CD4-positive, alpha-beta T cell treated with Interleukin-21 for 1 hour (primary cell): ENCODE data around the gene CASZ1.

Experiments used
- DNase-seq: peaks from one replicate; pipeline ENCODE4 v3.0.0-alpha.2; 2020

The CASZ1 gene

DNA sequence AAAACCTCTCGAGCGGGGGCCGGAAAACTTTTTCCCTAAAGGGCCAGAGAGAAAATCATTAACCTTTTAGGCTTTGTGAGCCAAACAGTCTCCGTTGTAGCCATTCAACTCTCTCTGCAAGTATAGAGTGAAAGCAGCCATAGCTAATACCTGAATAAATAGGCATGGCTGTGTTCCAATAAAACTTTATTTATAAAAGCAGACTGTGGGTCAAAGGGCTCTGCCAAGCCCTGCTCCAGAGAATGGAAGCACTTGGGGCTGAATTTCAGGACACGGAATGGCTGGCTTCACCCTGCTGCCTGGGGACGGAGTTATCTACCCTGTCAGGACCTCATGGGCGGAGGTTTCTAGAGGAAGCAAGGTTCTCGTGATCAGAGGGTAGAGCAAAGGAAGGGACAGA is 92.7 kb downstream of the CASZ1 start:
- DNase-seq: no peak

DNA sequence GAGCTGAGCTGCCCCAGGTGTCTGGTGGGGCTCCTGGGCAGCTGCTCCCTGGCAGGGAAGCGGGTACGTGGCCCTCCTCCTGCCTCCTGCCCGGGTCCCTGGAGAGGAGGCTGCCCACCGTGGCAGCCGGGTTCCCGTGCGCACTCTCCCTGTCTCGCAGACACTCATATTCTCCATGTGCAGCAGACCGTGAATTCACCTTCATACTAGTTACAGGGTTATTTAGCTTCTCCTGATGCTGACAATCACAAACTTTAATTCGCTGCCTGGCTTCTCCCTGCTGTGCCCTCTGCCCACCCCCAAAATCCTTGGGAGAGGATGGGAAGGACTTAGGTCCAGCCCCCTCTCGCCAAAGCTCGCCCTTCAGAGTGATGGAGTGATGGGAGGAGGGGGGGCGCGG is 95.3 kb downstream of the CASZ1 start:
- no peak for DNase-seq

- no peak for DNase-seq
Observed at GRCh38 chr1:10699470-10699835, 97.0 kb downstream of the CASZ1 start.

GRCh38 chr1:10698726-10699469 is 97.5 kb downstream of the CASZ1 start:
- no peak for DNase-seq

GRCh38 chr1:10697621-10698160 is 98.8 kb downstream of the CASZ1 start:
- no peak for DNase-seq

DNA sequence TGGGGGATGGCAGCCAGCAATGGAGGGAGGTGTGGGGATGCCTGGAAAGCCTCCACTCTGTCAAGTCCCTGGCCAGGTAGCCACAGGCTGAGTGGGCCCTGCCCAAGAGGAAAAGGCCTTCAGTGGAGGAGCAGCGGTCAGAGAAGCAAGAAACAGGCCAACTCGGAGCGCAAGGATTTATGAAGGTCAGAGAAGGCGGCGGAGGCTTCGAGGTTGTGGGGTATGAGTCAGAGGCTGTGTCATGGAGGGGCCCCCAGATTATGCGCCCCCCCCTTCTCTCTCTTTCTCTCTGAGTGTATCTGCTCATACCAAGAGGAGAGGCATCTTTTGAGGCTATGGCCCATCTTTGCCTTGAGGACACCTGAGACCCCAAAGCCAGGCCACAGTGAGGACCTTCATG is 99.5 kb downstream of the CASZ1 start:
- no peak for DNase-seq

GRCh38 chr1:10694633-10695627 is 101.5 kb downstream of the CASZ1 start:
- peak; percentile 89 for DNase-seq

DNA sequence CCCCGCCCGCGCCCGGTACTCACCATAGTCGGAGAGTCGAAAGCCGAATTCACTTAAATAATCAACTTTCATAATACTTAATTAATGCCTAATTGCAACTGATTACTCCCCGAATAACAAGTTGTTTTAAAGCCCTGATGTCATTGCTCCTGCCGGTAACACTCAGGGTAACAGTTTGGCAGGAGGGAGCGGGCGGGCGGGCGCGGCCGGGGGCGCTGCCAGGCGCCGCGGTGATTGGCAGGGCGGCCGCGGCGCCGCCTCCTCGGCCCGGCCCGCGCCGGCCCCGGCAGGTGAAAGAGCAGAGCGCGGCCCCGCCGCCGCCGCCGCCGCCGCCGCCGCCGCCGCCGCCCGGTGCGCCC is 102.2 kb downstream of the CASZ1 start:
- peak; percentile 79 for DNase-seq

DNA sequence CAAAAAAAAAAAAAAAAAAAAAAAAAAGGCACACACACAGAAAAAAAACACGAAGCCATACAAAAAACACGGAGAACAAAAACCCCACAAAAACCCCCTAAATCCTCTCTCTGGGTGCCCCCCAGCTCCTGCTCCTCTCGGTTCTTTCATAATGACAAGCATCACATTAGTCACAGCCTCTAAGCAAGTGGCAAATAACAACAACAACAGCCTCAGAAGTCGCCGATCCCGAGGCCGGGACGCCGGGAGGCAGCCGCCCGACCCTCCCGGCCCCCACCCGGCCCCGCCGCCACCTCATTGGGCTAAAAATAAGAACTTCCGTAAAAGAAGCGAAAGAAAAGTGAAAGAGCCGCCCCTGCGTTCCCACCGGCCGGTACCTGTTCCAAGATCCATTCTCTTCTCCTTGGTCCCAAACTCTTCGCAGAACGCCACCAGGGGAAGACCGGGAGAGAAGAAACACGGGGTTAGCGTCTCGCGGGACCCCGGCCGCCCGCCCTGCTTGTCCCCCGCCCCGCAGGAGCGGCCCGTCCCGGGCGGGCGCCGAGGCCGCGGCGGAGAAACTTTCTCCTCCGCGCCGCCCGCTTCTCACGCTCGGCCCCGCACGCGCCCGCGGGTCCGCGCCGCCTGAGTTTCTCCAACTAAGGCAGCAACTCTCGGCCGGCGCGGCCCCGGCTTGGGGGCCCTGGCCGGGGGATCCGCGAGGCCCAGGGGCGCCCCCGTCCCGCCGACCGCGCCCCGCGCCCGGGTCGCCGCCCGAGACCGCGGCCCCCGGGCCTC is 102.8 kb downstream of the CASZ1 start:
- peak; percentile 75 for DNase-seq

DNA sequence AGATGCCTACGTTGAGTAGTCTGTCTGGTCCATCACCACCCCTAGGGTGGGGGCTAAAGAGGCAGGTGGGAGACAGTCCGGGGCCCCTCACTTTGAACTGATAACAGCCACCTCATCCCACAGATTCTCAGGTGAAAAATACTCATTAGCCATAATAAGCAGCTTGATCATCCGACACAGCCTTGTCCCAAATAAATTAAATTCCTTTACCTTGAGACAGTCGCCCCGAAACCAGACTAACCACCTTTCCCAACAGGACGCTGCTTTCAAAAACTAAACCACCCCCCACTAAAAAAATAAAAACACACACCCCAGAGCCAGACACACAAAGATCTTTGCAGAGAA is 103.3 kb downstream of the CASZ1 start:
- no peak for DNase-seq

GRCh38 chr1:10692401-10693021 is 103.9 kb downstream of the CASZ1 start:
- DNase-seq: peak; percentile 80

DNA sequence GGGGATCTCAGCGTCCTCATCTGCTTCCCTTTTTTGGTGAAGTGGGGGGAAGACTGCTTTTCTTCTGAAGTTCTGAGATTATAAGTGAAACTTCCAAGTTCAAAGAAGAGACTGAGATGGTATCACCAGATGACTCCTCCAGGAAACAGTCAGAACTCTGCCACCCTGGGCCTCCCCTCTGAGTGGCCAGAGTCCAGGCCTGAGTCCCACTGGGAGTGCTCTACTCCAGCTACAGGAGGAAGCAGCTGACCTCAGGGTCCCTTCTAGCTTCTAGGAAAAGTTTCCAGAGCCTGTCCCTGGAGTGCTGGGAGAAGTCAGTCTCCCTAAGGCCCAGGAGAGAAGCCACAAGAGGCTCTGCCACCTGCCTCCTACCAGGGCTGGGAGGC is 104.7 kb downstream of the CASZ1 start:
- no peak for DNase-seq

GRCh38 chr1:10691075-10691739 is 105.2 kb downstream of the CASZ1 start:
- DNase-seq: no peak

DNA sequence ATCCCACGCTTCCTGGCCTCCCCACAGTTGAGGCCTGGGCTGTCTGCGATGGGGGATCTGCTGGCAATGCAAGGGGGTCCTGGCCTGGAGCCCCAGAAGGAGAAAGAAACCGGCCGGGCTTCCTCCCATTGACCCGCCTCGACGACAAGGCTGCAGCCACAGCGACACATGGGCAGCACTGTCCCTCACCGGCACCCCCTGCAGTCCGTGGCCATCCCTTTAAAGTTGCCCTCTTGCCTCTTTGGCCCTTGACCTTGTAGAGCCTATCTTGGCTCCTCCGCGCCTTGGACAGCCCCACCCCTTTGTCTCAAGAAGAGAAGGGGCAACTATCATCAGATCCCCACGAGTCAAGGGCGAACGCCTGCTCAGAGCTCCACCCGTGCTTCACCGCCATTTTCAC is 106.0 kb downstream of the CASZ1 start:
- DNase-seq: no peak

GRCh38 chr1:10688409-10688786 is 108.0 kb downstream of the CASZ1 start:
- no peak for DNase-seq

- DNase-seq: no peak
Observed at GRCh38 chr1:10687782-10688408, 108.6 kb downstream of the CASZ1 start.

GRCh38 chr1:10687251-10687651 is 109.2 kb downstream of the CASZ1 start:
- no peak for DNase-seq

DNA sequence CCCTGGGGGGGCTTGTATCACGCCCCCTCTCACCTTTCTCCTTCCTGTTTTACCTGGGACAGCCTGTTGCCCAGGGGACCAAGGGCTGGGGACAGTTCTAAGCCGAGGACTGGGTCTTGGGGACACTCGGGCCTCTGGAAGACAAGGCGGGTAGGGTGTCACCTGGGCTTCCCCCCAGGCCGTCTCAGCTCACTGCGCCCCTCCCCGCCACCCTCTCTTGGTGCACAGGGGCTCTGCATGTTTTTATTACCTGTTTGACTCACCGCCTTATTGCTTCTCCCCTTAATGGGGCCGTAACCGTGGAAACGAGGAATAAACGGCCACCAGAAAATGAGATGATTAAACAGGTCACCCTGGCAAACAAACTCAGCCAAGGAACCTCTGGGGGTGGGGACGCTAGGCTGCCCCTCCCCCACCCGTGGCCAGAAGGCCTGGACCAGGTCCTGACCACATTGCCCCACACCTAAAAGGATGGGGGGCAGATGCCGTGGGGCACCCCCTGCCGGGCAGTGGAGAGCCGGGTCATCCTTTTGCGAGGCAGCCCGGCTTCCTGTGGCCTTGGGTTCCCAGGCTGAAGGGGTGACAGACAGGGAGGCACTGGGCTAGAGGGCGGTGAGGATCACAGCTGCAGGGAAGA is 109.9 kb downstream of the CASZ1 start:
- no peak for DNase-seq

GRCh38 chr1:10685808-10686403 is 110.5 kb downstream of the CASZ1 start:
- no peak for DNase-seq

DNA sequence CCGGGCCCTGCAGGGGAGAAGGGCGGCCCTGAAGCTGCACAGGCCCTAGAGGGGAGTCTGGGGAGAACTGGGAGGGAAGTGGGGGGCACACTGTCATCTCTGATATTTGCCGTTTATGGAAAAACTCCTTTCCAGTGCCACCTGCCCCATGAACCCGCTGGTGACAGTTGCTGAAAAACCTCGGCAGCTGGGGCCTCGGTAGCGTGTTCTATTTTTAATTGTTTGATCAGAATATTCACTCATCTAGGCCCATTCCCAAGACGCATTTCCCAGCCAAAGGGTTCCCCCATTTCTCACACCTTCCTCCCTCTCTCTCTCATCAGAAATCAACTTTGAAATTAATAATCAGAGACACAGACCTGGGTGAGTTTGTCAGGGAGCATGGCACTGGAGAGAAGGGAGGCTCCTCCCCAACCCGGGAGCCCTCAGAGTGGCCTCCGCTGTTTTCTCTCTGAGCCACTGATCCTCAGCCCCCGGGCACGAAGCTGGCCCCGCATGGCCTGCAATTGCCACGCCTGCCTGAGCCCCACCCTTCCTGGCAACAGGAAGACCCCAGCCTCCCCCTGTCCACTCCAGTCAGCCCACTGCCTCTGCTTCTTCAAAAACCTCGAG is 111.1 kb downstream of the CASZ1 start:
- DNase-seq: no peak
